Activated CD4-positive, CD25-positive, alpha-beta regulatory T cell treated with anti-CD3 and anti-CD28 coated beads, Interleukin-2, amount 50 U/mL, for 72 hours (primary cell): ENCODE data around the gene JAK2.
"Not testable (repeated sequence)": the region's sequence is repeated elsewhere in the genome, so short reads cannot be mapped to it uniquely, and the experiment has no call there.

Experiments used
- DNase-seq: peaks from one replicate; pipeline ENCODE4 v3.0.0; 2021

JAK2 gene

DNA sequence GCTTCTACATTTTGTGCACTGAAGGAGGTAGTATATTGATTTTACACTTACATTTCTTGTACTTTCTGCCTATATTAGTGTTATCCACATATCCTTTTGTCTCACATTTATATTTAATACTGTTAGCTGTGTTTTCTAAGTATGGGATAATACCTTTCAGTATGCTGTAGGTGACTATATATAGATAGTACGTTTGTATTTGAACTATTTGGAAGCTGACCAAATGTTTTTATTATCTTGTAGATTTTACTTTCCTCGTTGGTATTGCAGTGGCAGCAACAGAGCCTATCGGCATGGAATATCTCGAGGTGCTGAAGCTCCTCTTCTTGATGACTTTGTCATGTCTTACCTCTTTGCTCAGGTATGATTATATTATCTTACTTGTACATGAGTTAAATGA, 59.1 kb downstream of the JAK2 start:
- no peak for DNase-seq

GRCh38 chr9:5052838-5053237, 67.8 kb downstream of the JAK2 start:
- no peak for DNase-seq

GRCh38 chr9:5062631-5063030, 77.6 kb downstream of the JAK2 start:
- no peak for DNase-seq

DNA sequence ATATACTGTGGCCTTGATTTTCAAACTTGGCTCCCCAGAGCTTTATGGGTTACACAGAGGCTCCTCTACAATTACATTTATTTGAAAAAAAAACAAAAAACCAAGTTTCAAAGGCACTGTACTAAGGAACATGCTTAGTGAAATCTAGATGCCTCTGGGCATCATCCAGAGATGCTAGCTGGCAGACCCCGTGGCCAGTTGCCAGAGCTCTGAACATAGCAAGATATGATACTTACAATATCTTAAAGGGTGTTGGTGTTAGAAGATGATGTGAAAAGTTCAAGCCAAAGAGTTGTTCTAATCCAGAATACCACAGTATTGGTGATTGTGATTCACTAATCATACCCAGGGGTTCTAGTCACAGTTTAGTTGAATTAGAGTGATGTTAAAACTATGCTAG, 87.8 kb downstream of the JAK2 start:
- no peak for DNase-seq

DNA sequence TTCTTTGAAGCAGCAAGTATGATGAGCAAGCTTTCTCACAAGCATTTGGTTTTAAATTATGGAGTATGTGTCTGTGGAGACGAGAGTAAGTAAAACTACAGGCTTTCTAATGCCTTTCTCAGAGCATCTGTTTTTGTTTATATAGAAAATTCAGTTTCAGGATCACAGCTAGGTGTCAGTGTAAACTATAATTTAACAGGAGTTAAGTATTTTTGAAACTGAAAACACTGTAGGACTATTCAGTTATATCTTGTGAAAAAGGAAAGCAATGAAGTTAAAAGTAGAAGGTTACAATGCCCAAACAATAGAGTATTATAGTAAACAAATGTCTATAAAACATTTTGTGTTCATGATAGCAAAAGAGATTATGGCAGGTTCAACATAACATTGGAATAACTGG, 88.6 kb downstream of the JAK2 start:
- no peak for DNase-seq

DNA sequence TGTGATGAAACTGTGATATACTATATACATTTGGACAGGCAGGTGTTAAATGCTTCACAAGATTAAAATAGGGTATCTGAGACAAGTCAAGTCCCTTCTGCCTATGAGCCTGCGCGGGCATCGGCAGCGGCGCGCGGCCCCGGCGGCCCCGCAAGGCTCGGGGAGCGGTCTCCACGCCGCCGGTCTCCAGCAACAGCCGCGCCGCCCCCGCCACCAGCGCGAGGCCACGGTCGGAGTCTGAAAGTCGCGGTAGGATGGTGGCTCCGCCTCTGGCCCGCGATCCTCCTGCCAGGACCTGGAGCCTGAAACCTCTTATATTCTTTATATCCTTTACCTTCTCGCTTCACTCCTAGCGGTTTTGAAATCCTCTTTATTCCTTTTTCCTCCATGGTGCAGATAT, 100.9 kb downstream of the JAK2 start:
- no peak for DNase-seq

GRCh38 chr9:5089737-5090136, 104.7 kb downstream of the JAK2 start:
- DNase-seq, result no peak

DNA sequence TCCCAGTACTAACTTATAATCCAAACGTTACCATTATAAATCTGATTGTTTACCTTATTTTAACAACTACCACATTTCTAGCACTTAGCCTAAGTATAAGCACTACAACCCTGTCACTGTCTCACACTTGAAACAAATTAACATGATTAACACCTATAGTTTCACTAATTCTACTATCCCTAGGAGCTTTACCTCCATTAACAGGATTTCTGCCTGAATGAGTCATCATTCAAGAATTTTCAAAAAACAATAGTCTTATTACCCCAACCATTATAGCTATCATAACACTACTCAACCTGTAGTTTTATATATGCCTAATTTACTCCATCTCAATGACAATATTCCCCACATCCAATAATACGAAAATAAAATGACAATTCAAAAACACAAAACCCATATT, 110.7 kb downstream of the JAK2 start:
- DNase-seq, result no peak

DNA sequence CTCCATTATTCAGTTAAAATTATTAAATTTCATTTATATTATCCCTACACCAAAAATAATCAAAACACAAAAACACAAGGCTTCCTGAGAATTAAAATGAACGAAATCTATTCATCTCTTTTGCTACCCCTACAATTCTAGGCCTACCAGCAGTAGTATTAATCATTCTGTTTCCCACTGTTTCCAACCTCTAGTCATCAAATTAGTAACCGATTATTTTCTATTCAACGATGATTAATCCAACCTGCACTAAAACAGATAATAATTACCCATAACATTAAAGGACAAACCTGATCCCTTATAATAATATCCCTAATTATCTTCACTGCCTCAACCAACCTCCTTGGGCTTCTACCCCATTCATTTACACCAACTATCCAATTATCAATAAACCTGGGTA, 114.4 kb downstream of the JAK2 start:
- no peak for DNase-seq

DNA sequence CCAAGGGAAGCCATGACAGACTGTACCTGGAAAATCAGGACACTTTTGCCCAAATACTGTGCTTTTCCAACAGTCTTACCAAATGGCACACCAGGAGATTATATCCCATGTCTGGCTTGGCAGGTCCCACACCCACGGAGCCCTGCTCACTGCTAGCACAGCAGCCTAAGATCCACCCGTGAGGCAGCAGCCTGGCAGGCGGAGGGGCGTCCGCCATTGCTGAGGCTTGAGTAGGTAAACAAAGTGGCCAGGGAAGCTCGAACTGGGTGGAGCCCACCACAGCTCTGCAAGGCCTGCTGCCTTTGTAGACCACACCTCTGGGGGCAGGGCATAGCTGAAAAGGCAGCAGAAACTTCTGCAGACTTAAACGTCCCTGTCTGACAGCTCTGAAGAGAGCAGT, 116.1 kb downstream of the JAK2 start:
- DNase-seq, result not testable (repeated sequence)

- not testable (repeated sequence) for DNase-seq
Measured at GRCh38 chr9:5106517-5106916, 121.4 kb downstream of the JAK2 start.

DNA sequence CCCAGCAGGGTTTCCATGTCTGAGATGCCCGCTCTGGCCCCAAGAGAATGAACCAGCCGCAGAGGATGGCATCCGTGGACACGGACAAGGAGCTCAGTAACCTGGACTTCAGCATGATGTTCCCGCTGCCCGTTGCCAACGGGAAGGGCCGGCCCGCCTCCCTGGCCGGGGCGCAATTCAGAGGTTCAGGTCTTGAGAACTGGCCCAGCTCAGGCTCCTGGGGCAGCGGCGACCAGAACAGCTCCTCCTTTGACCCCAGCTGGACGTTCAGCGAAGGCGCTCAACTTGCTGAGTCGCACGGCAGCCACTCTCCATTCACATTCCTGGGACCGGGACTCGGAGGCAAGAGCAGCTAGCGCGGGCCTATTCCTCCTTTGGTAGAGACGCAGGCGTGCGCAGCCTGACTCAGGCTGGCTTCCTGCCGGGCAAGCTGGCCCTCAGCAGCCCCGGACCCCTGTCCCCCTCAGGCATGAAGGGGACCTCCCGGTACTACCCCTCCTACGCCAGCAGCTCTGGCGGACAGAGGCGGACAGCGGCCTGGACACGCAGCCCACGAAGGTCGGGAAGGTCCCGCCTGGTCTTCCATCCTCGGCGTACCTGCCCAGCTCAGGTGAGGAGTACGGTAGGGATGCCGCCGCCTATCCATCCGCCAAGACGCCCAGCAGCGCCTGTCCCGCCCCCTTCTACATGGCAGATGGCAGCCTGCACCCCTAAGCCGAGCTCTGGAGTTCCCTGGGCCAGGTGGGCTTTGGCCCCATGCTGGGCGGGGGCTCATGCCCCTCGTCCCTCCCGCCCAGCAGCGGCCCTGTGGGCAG, 126.0 kb downstream of the JAK2 start:
- DNase-seq, result no peak

GRCh38 chr9:5111696-5112095, 126.6 kb downstream of the JAK2 start:
- DNase-seq, result no peak

DNA sequence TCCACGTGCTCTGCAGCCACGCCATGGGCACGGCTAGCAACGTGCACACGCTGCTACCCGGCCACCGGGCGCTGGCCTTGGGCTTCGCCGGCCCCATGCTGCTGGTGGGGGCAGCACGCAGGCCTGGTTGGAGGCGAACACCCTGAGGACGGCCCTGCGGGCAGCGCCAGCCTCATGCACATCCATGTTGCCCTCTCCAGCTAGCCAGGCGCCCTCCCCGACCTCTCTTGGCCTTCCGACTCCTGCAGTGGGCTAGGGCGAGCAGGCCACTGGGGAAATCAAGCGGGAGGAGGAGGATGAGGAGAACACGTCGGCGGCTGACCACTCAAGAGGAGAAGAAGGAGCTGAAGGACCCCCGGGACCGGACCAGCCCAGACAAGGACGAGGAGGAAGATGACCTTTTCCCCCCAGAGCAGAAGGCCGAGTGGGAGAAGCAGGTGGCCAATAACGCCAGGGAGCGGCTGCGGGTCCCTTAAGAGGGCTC, 127.1 kb downstream of the JAK2 start:
- no peak for DNase-seq

DNA sequence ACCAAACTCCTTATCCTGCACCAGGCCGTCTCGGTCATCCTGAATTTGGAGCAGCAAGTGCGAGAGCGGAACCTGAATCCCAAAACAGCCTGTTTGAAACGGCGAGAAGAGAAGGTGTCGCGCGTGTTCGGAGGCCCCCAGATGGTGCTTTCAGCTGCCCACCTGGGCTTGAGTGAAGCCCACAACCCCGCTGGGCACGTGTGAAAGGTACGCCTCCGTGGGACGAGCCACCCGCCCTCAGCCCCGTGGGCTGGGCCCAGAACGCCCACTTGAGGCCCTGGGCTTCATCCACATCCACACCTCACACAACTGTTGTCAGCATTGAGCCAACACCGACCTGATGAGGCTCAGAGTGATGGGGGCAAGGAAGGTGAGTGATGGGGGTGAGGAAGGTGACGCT, 127.6 kb downstream of the JAK2 start:
- DNase-seq, result no peak

DNA sequence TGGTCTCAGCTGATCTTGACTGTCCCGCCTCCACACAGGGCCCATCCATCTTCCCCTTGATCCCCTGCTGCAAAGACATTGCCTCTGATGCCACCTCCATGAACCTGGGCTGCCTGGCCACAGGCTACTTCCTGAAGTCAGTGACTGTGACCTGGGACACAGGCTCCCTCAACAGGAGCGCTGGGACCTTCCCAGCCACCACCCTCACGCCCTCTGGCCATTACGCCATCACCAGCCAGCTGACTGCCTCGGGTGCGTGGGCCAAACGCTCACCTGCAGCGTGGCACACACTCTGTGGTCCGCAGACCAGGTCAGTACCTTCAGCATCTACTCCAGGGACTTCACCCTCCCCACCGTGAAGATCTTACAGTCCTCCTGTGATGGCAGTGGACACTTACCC, 128.5 kb downstream of the JAK2 start:
- no peak for DNase-seq

GRCh38 chr9:5113994-5114748, 129.1 kb downstream of the JAK2 start:
- no peak for DNase-seq

DNA sequence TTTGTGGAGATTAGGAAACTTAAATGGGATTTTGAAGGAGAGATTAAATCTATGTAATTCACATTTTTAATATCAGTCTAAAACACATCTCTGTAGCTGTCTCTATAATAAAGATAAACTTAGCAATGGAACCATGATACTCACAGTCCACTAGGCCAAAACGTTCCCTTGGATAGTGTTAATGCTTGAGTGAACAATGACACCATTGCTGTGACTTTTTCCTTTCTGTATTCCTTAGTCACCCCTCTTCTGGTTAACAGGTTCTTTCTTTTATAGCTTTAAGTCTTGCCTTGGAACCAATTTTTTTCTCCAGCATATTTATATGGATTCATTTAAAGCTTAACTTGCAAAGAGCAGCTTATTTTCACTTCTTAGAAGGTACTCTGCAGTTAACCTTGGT, 137.0 kb downstream of the JAK2 start:
- DNase-seq, result no peak

GRCh38 chr9:5122516-5122915, 137.4 kb downstream of the JAK2 start:
- DNase-seq, result no peak

GRCh38 chr9:5140151-5140550, 155.1 kb downstream of the JAK2 start:
- no peak for DNase-seq

DNA sequence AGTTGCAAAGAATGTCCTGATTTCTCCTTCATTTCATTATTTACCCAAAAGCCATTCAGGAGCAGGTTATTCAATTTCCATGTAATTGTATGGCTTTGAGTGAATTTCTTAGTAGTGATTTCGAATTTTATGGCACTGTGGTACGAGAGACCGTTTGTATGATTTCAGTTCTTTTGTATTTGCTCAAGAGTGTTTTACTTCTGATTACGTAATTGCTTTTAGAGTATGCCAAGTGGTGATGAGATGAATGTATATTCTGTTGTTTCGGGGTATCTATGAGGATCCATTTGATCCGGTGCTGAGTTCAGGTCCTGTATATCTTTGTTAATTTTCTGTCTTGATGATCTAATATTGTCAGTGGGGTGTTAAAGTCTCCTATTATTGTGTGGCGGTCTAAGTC, 159.1 kb downstream of the JAK2 start:
- no peak for DNase-seq

DNA sequence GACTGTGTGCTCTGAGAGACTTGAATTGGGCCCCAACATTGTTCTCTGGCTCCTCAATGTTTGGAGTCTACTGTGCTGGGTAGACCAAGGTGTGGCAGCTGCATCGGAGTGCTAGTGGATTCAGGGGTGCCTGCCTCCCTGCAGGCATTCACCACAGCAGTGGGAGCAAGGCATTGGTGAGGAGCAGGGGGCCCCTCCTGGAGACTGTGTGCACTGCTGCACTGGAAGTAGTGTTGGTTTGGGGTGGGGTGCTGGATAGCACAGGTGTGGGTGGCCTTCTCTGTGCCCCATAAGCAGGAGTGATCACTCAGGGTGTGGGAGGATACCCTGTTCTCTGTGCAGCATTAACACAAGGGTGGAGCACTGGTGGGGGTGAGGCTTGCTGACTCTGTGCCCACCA, 161.2 kb downstream of the JAK2 start:
- no peak for DNase-seq
